Activated CD8-positive, alpha-beta memory T cell treated with anti-CD3 and anti-CD28 coated beads, Interleukin-2, amount 50 U/mL, for 4 hours (primary cell): ENCODE measurements around the gene RNF19B.

Experiments
- DNase-seq: peaks from one replicate; pipeline ENCODE4 v3.0.0-alpha.2; 2020

Gene RNF19B

DNA sequence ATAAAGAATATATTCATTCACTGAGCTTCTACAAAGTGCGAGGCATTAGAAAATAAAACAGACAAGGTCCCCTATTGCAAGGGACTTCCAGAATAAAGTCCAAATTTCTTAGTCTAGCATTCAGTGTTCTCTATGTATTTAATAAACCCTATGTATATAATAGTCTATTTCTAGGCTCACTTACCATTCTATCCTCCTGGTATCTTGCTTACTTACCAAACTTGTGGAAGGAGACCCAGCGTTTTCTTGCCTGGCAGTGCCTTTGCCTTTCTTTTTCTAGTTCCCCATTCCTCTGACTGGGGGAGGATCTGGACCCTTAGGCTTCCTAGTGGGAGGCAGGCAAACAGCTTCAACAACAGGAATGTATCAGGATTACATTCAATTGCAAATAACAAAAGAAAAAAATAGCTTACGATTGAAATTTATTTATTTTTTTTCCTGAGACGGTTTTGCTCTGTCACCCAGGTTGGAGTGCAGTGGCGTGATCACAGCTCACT, 690 bp upstream of the RNF19B start:
- DNase-seq: no peak

GRCh38 chr1:32963746-32964460, 706 bp downstream of the RNF19B start:
- DNase-seq: peak; percentile 56

- DNase-seq: no peak
These were observed 2.2 kb downstream of the RNF19B start for GRCh38 chr1:32962248-32962896.

DNA sequence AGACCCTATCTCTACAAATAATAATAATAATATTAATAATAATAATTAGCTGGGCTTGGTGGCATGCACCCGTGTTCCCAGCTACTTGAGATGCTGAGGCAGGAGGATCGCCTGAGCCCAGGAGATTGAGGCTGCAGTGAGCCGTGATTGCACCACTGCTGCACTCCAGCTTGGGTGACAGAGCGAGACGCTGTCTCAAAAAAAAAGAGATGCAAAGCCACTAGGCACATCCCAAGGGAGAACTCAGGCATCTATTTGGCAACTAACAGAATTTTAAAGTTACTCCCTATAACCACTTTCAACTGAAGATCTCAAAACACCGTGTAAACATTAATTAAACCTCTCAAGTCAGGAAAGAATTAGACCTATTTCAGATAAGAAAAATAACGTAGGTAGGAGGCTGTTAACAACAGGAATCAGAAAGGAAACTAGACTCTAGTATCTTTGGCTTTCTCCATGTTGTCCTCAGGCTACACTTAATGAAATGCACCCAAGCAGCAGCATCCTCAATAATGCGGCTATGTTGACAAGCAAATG, 3.7 kb downstream of the RNF19B start:
- no peak for DNase-seq

DNA sequence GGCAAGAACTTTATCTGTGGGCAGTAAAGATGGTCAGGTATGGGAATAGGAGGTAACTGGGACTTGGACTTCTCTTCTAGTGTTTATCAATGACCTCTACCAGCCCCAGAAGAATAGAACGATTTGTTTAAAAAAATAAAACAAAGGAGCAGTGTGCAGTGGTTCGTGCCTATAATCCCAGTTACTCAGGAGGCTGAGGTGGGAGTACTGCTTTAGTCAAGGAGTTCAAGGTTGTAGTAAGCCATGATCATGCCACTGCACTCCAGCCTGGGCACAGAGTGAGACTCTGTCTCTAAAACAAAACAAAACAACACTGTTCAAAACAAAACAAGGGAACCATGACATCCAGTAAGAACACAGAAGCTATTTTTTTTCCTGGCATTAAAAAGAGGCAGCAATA, 4.3 kb downstream of the RNF19B start:
- DNase-seq: no peak

DNA sequence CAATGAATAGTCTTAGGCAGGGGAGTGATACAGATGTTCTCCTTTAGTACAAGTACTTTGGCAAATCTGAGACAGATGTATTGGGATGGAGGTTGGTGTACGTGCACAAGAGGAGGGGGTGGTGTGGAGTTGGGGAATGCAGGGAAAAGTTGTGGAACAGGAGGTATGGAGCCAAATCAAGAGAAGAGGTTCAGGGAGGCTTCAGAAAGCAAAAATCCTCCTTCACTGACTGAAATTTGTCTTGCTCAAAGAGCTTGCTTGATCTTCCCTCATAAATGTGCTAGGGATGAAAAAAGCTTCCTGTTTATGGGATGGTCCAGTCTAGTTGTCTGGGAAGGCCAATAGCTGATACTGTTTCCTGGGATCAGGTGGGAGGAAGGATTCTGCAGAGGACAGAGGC, 5.8 kb downstream of the RNF19B start:
- DNase-seq: no peak

DNA sequence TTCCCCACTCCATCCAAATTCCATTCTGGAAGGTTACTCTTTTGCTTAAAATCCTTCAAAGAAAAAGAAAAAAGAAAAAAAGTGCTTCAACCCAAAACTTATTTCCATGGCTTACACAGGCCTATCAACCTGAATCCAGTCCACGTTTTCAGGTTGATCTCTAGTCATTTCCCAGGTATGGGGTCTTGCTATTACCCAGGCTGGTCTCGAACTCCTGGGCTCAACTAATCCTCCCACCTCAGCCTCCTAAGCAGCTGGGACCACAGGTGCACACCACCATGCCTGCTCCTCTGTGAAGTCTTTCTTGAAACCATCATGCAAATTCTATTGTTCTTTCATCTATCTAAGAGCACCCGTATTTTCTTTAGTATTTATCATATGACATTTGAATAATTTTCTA, 7.6 kb downstream of the RNF19B start:
- DNase-seq: no peak

GRCh38 chr1:32954168-32954567, 10.4 kb downstream of the RNF19B start:
- DNase-seq: no peak

GRCh38 chr1:32953495-32953894, 11.1 kb downstream of the RNF19B start:
- DNase-seq: no peak

DNA sequence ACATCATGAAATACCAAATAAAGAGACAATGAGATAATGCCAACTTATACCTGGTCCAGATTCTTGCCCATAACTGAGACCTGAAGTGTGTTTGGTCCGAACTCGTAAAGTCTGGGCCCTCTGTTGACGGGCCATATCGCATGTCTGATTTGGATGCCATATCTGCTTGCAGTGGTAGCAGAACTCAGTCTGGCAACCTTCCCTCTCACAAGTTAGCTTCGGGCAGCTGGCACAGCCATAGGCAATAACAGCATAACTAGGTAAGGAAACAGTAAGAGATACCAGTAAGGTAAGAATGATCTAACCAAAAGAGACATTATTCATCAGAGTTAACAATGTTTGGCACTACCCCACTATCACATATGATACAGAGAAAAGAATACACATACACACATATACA, 15.1 kb downstream of the RNF19B start:
- no peak for DNase-seq

GRCh38 chr1:32948905-32949304, 15.7 kb downstream of the RNF19B start:
- no peak for DNase-seq

GRCh38 chr1:32948390-32948722, 16.3 kb downstream of the RNF19B start:
- no peak for DNase-seq

- no peak for DNase-seq
These were observed 16.8 kb downstream of the RNF19B start for GRCh38 chr1:32947669-32948389.

DNA sequence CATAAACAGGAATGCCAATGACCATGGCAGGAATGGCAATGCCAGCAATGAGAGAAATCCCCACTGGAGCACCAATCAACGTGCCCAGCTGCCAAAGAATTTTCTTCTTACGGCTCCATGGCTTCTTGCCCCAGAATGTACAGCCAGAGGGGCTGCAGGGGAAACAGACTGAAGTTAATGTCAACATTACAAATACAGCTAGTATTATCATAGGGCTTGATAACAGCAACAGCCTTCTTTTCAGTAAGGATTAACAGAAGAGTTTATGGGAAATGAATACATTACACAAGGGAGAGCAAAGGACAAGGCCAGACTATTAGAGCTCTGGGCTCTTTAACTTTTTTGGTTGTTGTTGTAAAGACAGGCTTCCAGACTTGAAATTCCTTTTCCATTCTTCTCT, 18.2 kb downstream of the RNF19B start:
- no peak for DNase-seq

GRCh38 chr1:32944180-32944579, 20.4 kb downstream of the RNF19B start:
- DNase-seq: no peak

- no peak for DNase-seq
These were observed 24.8 kb downstream of the RNF19B start for GRCh38 chr1:32939655-32940371.

- DNase-seq: no peak
These were observed 27.5 kb downstream of the RNF19B start for GRCh38 chr1:32937061-32937460.

DNA sequence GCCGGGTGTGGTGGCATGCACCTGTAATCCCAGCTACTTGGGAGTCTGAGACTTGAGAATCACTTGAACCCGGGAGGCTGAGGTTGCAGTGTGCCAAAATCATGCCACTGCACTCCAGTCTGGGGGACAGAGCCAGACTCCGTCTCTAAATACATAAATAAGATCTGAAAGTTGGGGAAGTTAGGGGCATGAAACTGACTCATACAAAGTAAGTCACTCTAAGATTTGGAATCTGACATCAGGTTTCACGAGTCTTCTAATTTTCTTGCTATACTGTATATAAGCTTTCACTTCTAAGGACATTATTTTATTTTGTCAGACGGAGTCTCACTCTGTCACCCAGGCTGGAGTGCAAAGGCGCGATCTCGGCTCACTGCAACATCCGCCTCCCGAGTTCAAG, 30.1 kb downstream of the RNF19B start:
- DNase-seq: no peak

DNA sequence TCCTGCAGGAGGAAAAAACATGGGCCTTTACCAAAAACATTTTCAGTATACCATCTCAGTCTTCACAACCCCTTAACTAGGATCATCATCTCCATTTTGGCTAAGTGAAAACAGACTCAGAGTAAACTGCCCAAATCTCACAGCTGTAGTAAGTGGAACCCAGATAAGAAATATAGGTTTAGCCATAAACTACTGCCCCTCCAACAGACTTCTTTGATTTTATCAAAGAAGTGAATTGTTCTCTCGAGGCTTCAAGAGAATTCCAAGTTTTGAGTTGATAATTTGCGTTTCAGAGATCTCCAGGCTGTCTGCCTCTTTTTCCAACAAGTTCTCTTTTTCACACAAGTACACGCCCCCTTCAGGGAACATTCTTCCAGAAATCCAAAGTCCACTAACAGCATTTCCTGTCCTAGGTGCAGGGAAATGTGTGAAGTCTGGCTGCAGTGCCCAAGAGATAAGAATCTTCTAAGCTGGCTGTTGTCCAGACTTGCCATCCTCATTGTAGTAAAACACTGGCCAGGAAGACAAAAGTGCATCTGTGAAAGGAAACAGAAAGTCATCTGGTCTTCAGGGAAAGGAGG, 30.8 kb downstream of the RNF19B start:
- no peak for DNase-seq

GRCh38 chr1:32931760-32932159, 32.8 kb downstream of the RNF19B start:
- no peak for DNase-seq

DNA sequence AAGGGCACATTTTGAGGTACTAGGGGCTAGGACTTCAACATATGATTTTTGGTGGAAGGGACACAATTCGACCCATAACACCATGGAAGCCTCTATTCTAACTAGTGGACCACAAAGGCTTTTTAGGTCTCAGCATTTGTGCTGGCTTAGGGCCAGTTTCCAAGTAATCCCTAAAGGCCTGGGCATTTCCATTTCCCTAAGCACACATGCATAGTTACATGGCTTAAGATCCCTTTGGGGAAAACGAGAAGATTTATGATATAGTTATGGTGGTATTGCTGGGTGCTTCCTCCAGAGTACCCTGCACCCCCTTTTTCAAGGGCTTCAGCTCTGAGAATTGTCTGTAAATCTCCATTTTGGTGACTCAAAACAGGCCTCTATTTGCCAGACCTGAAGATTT, 35.2 kb downstream of the RNF19B start:
- no peak for DNase-seq

- DNase-seq: no peak
These were observed 35.9 kb downstream of the RNF19B start for GRCh38 chr1:32928715-32929114.

GRCh38 chr1:32928285-32928684, 36.3 kb downstream of the RNF19B start:
- no peak for DNase-seq
